Activated T-cell treated with anti-CD3 and anti-CD28 coated beads, Interleukin-2, amount 50 U/mL, for 72 hours (primary cell): ENCODE data around the gene DOCK6. TPM values are rescaled to one million over a fixed set of nuclear protein-coding genes. Genes with fewer than 3 reads are reported as not detected.
"Not testable (repeated sequence)": the region's sequence is repeated elsewhere in the genome, so short reads cannot be mapped to it uniquely, and the experiment has no call there.

ENCODE experiments used
- ATAC-seq, 2 donors: fragments of 150-1000 bp; cut with Tn5 transposase; replicated peaks in 1 of 2; 2 replicates each; pipeline ENCODE4 v1.10.0; 2021; ENCODE audit warnings: moderate library complexity in 2 of 2, mild to moderate bottlenecking in 1 of 2
- DNase-seq, 2 donors: peaks; one replicate each; pipeline ENCODE4 v3.0.0; 2021 to 2022; ENCODE audit warnings: mixed read lengths in 1 of 2
- H3K27ac Mint-ChIP-seq: one replicate; pipeline ENCODE4 v1.8.0; 2022; ENCODE audit warnings: mild to moderate bottlenecking, moderate library complexity, mixed read lengths
- H3K27me3 Mint-ChIP-seq: one replicate; pipeline ENCODE4 v1.8.0; 2022; ENCODE audit warnings: low read depth, mixed read lengths
- H3K36me3 Mint-ChIP-seq, 2 donors: one replicate each; pipeline ENCODE4 v1.8.0; 2022; ENCODE audit warnings: mixed read lengths in 2 of 2, mild to moderate bottlenecking in 1 of 2; ENCODE audit not compliant: insufficient read depth in 2 of 2
- H3K4me1 Mint-ChIP-seq: one replicate; pipeline ENCODE4 v1.8.0; 2022; ENCODE audit warnings: low read depth, mixed read lengths
- H3K4me3 Mint-ChIP-seq, 2 donors: one replicate each; pipeline ENCODE4 v1.8.0; 2022; ENCODE audit warnings: mild to moderate bottlenecking in 2 of 2, mixed read lengths in 2 of 2, moderate library complexity in 2 of 2
- H3K9me3 Mint-ChIP-seq, 2 donors: one replicate each; pipeline ENCODE4 v1.8.0; 2022; ENCODE audit warnings: mixed read lengths in 2 of 2
- total RNA-seq, 2 donors: library from RNA; stranded (reverse); gene quantifications; one replicate each; pipeline ENCODE4 v1.2.3, GENCODE V29; 2022

The DOCK6 gene
- total RNA-seq, 2 donors from 2014 or later = 8.4 to 9.1 TPM

DNA sequence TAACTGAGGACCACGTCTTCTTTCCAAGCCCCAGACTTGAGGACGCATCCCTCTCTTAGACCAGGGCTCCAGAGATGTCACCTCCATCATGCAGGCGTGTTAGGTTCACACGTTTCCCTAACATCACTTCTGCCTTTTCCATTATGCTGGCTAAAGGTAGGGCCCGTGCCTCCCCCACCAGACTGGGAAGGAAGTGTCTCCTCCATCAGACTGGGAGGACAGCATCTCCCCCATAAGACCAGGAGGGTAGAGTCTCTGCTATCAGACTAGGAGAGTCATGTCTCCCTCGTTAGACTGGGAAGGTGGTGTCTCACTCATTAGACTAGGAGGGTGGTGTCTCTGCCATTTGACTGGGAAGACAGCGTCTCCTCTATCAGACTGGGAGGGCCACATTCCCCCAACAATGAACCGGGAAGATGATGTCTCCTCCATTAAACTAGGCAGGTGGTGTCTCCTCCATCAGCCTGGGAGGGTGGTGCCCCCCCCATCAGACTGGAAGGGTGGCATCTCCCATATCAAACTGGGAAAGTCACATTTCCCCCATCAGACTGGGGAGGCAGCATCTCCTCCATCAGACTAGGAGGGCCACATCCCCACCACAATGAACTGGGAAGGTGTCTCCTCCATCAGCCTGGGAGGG, 88.7 kb downstream of the DOCK6 start:
- peaks cover 4% of the 10 kb centered on the region for H3K27me3 Mint-ChIP-seq
- no peak for ATAC-seq
- no peak for DNase-seq
- no peaks in the 10 kb centered on the region for H3K4me1 Mint-ChIP-seq
- H3K27ac Mint-ChIP-seq = no peak overlapping the region
- H3K9me3 Mint-ChIP-seq = no peaks in the 10 kb centered on the region
- H3K36me3 Mint-ChIP-seq = no peaks in the 10 kb centered on the region
- H3K4me3 Mint-ChIP-seq = no peak overlapping the region

DNA sequence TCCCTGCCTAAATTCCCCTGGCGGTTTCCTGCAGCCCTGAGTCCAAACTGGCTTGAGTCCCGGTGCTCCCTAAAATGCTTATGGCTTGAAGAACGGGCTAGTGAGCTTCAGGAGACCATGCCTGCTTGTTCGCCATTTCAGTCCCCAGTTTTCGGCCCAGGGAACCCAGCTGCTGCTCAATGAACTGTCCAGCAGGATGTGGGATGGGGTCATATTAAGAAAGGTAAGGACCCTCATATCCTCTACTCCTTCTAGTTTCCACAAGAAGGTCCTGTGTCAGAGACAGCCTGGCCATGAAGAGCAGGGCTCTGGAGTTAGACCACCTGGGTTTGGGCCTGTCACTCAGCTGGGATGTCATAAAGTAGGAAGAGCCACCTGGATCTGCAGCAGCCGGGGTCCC, 89.7 kb downstream of the DOCK6 start:
- no peak for ATAC-seq
- no peaks in the 10 kb centered on the region for H3K4me1 Mint-ChIP-seq

DNA sequence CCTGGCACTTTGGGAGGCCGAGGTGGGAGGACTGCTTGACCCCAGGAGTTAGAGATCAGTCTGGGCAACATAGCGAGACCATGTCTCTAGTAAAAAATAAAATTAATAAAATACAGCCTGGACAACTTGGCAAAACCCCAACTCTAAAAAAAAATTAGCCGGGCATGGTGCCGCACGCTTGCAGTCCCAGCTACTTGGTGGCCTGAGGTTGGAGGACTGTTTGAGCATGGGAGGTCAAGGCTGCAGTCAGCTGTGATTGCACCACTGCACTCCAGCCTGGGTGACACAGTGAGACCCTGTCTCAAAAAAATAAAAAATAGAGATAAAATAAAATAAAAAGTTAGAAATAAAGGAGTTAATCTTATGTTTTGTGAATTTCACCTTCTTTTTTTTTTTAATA, 91.2 kb downstream of the DOCK6 start:
- ATAC-seq = no peak
- H3K27ac Mint-ChIP-seq = no peak overlapping the region
- H3K4me3 Mint-ChIP-seq = no peak overlapping the region
- H3K4me1 Mint-ChIP-seq = no peaks in the 10 kb centered on the region
- H3K9me3 Mint-ChIP-seq = no peaks in the 10 kb centered on the region
- H3K27me3 Mint-ChIP-seq = no peaks in the 10 kb centered on the region
- no peak for DNase-seq
- no peaks in the 10 kb centered on the region for H3K36me3 Mint-ChIP-seq

More for the DNA sequence above, 89.7 kb downstream of the DOCK6 start:
- Mint-ChIP-seq H3K27ac (no peak overlapping the region), H3K36me3 (no peaks in the 10 kb centered on the region), H3K9me3 (no peaks in the 10 kb centered on the region), H3K27me3 (no peaks in the 10 kb centered on the region), H3K4me3 (no peak overlapping the region)
- no peak for DNase-seq

DNA sequence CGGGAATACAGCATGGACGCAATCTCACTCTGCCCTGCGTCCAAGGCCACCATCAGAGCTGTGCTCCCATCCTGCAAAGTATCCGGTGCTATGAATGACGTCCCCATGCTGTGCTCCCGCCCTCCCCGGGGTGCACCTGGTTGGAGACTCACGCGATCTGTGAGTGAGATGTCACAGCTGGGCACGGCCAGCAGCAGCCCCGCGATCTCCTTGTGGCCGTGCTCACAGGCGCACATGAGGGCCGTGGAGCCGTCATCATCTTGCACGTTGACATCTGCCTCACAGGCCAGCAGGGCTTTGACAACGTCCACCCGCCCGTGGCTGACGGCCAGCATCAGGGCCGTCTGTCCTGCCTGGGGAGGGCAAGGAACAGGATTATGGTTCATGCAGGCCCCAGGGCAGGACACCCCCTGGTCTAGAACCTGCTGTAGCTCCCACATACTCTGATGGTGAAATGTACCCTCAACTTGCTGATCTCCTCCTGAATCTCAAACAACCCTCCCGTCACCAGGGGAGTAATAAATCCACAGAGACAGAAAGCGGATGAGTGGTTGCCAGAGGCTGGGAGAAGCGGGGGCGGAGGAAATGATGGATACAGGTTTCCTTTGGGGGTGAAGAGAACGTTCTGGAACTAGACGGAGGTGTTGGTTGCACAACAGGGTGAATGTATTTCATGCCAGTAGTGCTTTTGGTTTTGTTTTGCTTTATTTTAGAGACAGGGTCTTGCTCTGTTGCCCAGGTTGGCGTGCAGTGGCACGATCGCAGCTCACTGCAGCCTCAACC, 92.2 kb downstream of the DOCK6 start:
- DNase-seq (no peak), ATAC-seq (no peak)
- Mint-ChIP-seq H3K4me3 (no peak overlapping the region), H3K4me1 (no peaks in the 10 kb centered on the region), H3K9me3 (no peaks in the 10 kb centered on the region), H3K27me3 (no peaks in the 10 kb centered on the region), H3K27ac (no peak overlapping the region), H3K36me3 (no peaks in the 10 kb centered on the region)

DNA sequence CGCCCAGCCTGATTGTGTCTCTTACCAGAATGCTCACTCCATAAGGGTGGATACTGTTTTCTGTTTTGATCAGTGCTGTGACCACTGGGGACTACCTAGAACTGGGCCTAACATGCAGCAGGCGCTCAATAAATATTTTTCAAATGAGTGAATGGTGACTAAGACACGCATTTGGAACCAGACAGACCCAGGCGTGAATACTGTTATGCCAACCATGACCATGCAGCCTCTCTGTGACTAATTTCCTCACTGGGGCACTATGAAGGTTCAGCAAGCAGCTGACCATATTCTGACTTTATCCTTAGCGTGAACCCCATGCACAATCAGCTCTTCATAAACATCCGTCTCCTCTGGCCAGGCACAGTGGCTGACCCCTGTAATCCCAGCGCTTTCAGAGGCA, 93.8 kb downstream of the DOCK6 start:
- DNase-seq (no peak), ATAC-seq (no peak)
- no peak overlapping the region for H3K4me3 Mint-ChIP-seq
- no peaks in the 10 kb centered on the region for H3K27me3 Mint-ChIP-seq
- no peaks in the 10 kb centered on the region for H3K36me3 Mint-ChIP-seq
- H3K27ac Mint-ChIP-seq = no peak overlapping the region
- no peaks in the 10 kb centered on the region for H3K9me3 Mint-ChIP-seq
- no peaks in the 10 kb centered on the region for H3K4me1 Mint-ChIP-seq

DNA sequence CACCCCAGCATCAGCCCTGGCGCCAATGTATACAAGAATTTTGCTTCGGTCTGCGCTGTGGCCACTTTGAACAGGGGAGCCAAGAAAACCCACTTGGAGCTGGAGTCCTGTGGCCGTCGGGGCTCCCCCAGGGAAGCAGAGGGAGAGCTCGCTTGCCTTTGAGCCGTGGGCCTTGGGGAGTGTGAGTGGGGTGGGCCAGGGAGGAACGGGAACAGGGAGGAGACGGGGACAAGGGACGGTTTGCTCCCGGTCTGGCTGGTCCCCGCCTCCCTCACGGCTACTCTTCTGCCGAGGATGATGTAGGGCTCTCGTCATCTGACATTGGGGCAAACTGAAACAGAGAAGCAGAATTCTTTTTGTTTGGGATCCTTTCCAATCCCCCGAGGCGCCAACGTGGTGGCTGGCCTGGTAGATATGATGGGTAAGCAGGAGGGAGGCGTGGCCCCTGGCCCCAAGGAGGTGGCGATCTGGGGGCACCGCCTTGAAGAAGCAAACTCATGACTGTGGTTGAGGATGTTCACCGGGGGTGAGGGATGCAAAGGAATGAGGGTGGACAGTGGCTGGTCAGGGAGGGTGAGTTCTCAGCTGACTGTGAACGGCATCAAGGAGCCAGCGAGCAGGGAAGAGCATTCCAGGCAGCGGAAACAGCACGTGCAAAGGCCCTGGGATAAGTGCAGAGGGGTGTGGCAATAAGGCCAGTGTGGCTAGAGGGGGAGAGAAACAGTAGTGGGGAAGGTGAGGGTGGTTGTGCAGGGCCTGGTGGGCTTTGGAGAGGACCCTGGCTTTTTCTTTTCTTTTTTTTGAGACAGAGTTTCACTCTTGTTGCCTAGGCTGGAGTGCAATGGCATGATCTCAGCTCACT, 95.8 kb downstream of the DOCK6 start:
- H3K4me1 Mint-ChIP-seq = no peaks in the 10 kb centered on the region
- H3K27me3 Mint-ChIP-seq = no peaks in the 10 kb centered on the region
- no peak overlapping the region for H3K4me3 Mint-ChIP-seq

DNA sequence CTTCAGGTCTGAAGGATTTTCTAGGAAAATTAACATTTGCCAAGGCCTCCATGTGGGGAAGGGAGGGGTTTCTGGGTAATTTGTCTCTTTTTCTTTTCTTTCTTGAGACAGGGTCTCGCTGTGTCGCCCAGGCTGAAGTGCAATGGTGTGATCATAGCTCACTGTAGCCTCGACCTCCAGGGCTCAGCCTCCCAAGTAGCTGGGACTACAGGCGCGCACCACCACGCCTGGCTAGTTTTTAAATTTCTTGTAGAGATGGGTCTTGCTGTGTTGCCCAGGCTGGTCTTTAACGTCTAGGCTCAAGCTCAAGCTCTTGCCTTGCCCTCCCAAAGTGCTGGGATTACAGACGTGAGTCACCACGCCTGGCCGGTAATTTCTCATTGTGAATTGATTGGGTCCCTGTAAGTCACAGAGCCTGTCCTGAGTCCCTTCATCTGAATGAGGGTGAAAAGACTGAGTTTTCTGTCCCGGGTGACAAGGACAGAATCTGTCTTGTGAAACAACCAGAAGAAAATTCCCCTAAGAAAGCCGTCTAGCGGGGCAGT, 96.8 kb downstream of the DOCK6 start:
- Mint-ChIP-seq H3K4me1 (no peaks in the 10 kb centered on the region), H3K27me3 (no peaks in the 10 kb centered on the region), H3K36me3 (no peaks in the 10 kb centered on the region), H3K27ac (no peak overlapping the region), H3K9me3 (no peaks in the 10 kb centered on the region), H3K4me3 (no peak overlapping the region)
- DNase-seq = no peak
- ATAC-seq = no peak

More for the DNA sequence above, 95.8 kb downstream of the DOCK6 start:
- Mint-ChIP-seq H3K36me3 (no peaks in the 10 kb centered on the region), H3K27ac (no peak overlapping the region), H3K9me3 (no peaks in the 10 kb centered on the region)
- no peak for ATAC-seq
- no peak for DNase-seq

DNA sequence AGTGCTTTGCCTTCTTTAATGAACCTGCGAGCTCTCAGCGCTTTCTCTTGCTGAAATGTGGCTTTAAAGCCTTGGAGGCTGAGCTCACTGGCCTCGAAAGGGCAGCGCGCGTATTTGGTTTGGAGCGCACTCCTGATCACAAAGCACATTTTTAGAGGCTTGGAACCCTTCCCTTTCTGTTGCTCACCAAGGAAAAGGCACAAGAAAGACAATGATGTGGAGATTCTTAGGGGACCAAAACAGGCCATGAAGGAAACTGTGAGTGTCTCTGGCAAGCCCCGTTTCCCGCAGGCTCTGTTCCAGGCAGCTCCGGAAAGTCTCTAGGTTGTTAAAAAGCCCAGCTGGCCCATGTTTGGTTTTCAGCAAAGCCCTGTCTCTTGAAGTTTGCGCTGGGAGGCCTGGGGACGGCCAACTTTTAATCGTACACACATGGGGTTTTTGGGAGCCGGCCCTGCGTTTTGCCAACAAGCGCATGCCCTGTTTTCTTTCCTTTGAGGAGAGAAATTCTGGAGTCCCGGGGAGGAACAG, 97.4 kb downstream of the DOCK6 start:
- DNase-seq = no peak
- Mint-ChIP-seq H3K4me3 (no peak overlapping the region), H3K27me3 (no peaks in the 10 kb centered on the region), H3K9me3 (no peaks in the 10 kb centered on the region), H3K27ac (no peak overlapping the region), H3K4me1 (no peaks in the 10 kb centered on the region), H3K36me3 (no peaks in the 10 kb centered on the region)
- ATAC-seq = no peak

DNA sequence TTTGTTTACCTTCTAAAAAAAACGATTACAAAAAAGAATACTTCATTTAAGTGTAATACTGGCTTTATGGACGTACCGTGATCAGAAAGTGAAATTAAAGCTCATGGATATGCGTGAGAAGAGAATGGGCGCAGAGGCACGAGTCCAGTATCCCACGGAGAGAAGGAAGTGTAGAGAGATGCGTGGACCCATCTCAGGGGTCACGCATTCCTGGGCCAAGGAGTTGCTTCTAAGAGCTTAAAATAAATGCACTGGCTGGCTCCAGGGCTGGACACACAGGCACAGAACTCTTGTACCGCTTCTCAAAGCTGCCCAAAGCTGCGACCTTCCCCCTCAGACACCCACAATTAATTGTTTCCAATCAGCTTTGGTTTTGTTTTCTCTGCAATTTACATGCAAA, 98.0 kb downstream of the DOCK6 start:
- Mint-ChIP-seq H3K36me3 (no peaks in the 10 kb centered on the region), H3K27me3 (no peaks in the 10 kb centered on the region), H3K9me3 (no peaks in the 10 kb centered on the region), H3K4me3 (no peak overlapping the region), H3K27ac (no peak overlapping the region), H3K4me1 (no peaks in the 10 kb centered on the region)
- no peak for ATAC-seq
- DNase-seq = no peak

DNA sequence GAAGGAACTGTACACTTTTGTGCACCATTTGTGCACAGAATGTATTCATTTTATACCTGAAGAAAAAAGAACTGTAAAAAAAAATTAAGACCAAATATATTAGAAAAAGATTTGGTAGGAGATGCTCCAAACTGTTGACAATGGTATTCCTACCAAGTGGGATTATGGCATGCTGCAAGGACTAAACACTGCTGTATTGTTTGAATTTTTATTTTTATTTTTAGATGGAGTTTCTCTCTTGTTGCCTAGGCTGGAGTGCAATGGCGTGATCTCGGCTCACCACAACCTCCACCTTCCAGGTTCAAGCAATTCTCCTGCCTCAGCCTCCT, 101.9 kb downstream of the DOCK6 start:
- not testable (repeated sequence) for ATAC-seq, H3K9me3 Mint-ChIP-seq, H3K36me3 Mint-ChIP-seq, H3K4me3 Mint-ChIP-seq, H3K27ac Mint-ChIP-seq, H3K27me3 Mint-ChIP-seq, H3K4me1 Mint-ChIP-seq, DNase-seq

DNA sequence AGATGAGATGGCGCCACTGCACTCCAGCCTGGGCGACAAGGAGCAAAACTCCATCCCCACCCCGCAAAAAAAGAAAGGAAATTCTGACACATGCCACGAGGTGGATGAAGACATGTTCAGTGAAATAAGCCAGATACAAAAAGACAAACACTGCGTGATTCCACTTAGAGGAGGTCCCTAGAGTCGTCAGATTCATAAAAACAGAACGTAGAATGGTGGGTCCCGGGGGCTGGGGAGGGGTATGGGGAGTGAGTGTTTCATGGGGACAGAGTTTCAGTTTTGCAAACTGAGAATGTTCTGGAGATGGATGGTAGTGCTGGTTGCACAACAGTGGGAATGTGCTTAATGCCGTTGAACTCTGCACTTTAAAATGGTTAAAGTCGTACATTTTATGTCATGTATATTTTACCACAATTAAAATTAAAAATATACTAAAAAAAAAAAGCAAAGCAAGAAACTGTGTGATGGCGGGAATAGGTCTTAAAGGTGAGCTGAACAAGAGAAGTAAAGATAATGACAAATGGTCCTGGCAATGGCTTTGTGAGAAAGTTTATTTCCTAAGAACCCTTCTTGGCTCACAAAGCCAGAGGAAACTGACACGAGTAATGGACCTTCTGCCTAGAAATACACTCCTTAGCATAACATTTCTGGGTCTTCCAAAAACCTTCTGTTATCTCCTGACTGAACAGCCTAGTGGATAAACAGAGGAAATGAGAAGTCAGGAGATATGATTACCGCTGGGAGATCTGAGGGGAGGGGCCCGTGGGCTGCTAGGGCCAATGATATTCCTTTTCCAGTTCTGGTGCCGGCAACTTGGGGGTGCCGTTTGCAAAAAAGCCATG, 102.5 kb downstream of the DOCK6 start:
- Mint-ChIP-seq H3K4me1 (peaks cover 8% of the 10 kb centered on the region), H3K27ac (no peak overlapping the region), H3K4me3 (no peak overlapping the region), H3K9me3 (no peaks in the 10 kb centered on the region), H3K36me3 (peaks cover 1 to 3% of the 10 kb centered on the region in 2 donors), H3K27me3 (no peaks in the 10 kb centered on the region)
- no peak for DNase-seq
- ATAC-seq = no peak

DNA sequence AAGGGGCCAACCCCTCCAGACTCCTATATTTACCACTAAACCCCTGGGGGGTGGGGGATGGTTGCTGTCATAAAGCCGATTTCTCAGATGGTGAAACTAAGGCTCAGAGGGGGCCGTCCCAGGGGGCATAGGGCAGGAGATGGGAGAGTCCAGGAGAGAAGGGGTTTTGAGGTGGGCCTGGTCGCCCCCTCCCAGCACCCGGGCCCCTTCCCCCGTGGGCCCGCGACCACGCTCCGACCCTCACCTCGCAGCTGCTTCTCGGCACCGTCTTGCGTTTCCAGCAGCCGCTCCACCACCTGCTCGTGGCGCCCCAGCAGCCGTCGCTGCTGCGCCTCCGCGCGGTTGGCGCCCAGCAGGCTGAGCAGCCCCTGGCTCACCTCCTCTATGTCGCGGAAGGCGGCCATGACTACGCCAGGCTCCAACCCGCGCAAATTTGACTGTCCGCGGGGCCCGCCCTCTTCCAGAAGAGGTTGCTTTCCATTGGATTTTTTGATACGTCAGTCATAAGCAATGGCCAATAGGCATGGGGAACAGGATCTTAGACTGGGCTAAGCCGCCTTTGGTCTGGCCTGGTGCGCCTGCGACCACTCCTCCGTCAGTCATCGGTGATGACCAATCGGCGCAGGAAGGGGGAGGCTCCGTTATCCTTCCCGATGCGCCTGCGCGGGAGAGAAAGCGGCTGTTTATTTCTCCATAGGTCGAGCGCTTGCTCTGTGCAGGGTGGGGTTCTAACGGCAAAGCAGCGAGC, 106.8 kb downstream of the DOCK6 start, which contains the start of gene SPC24:
Gene SPC24, minus strand, starts transcription at position 410 of the 748 bp plus-strand sequence. Its CDS starts 6 bp downstream, at position 404.
- Mint-ChIP-seq H3K4me3 (peak within 1 kb of the TSS; percentile 84), H3K27me3 (no peaks in the 10 kb centered on the region), H3K9me3 (no peaks in the 10 kb centered on the region), H3K36me3 (peaks cover 6 to 15% of the 10 kb centered on the region in 2 donors), H3K4me1 (peaks cover 28% of the 10 kb centered on the region), H3K27ac (peak within 1 kb of the TSS; percentile 67)
- ATAC-seq = peak; percentile 99
- peak; percentile 92 to 97 for DNase-seq
